GOT3 (cell line): ENCODE results near the gene KIAA1191.

Experiments
- DNase-seq: peaks from one replicate; lab custom pipeline; 2025; ENCODE audit warnings: mixed read lengths; lab: John Stamatoyannopoulos, UW

The KIAA1191 gene

GRCh38 chr5:176365351-176366231 lies 4.0 kb upstream of the KIAA1191 start, which contains the start of gene ARL10:
TSS of gene ARL10 (plus strand) at chr5:176365487. CDS start at chr5:176365564, 77 bp downstream.
- no peak for DNase-seq

GRCh38 chr5:176364765-176365350 lies 3.3 kb upstream of the KIAA1191 start:
- DNase-seq, result no peak

- no peak for DNase-seq
Observed at GRCh38 chr5:176362233-176362490, 598 bp upstream of the KIAA1191 start.

DNA sequence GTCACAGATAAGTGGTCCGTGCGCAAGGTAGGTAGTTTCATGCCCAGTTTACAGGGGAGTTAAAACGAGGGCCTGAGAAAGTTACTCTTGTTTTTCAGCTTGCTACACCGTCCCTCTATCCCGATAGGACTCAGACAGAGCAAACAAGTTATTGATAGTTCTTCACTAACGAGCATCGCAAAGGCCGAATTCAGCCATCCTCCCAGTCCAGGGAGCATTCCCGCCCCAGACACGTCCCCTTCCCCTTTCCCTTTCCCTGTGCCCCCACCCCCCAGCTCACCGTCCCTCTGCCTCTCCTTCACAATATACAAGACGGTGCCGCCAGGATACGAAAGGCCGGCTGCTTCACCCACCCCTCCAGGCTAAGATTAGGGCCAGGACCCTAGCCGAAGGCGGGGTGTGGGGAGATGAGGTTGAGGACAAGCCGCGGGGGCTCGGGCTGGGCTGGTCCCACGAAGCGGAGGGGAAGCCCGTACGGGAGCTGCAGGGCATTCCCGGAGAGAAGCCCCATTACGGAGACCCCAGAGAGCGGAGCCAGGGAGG lies 599 bp downstream of the KIAA1191 start:
- DNase-seq, result no peak

GRCh38 chr5:176359658-176360057 lies 1.9 kb downstream of the KIAA1191 start:
- DNase-seq, result no peak

DNA sequence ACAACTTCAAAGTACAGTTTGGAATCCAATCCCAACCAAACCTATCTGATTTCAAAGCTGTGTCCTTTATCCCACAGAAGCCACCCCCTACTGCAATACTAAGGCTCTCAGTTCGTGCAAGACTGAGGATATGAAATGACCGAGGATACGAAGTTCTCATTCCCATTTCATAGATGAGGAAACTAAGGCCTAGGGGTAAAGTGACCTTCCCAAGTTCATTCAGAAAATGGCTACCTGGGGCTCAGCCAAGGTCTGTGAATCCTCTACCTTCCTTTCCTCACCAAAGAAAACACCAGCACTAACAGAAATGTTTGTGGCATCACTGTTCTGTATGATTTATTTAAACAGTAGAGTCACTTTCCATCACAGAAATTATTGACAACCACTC lies 5.4 kb downstream of the KIAA1191 start:
- no peak for DNase-seq

- no peak for DNase-seq
Observed at GRCh38 chr5:176355400-176356178, 6.0 kb downstream of the KIAA1191 start.

- no peak for DNase-seq
Observed at GRCh38 chr5:176353533-176353932, 8.0 kb downstream of the KIAA1191 start.

DNA sequence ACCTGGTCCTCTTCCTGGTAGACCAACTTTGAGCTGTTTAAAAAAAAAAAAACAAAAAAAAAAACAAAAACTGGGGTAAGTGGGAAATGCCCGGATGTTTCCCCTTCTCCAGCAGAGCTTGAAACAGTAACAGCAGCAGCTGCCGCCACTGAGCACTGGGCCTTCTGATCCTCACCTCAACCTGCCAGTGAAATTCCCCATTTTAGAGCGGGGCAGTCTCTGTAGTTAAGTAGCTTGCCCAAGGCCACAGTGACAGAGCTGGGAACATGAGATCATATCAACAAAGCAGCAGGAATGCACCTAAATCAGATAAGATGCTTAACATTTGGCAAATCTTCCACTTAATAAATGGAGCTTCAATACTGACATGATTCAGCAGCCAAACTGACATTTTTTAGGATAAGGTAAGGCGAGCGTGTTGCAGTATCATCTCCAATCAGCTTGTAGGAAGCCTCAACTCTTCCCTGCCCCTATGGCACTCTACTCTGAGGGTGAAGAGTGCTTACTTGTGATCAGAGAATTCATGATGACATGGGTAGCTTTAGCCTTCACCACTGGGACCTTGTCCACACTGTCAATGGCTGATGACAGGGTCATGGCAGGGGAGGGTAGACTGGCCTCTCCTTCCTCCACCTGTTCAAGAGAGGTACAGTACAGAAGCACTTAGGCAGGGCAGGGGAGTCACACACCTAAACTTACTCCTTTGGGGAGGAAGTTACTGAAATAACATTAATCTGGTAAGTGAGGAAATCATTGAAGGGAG lies 9.3 kb downstream of the KIAA1191 start:
- no peak for DNase-seq

DNA sequence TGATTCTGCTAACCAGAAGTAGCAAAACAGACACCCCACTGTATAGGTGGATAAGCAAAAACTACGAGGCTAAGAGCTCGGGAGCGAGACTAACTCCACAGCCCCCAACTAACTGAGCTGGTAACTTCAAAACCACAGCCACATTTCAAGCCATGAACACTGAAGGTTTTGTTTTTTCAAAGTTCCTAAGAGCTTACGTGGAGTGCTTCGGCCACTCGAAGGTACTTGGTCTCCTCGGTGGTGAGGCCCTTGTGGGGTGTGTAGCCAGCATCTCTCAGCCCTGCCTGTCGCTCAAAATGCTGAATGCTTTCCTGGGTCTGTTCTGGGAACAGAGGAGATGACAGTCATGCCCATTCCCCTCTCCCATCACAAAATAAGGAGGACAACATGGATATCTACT lies 11.1 kb downstream of the KIAA1191 start:
- no peak for DNase-seq

DNA sequence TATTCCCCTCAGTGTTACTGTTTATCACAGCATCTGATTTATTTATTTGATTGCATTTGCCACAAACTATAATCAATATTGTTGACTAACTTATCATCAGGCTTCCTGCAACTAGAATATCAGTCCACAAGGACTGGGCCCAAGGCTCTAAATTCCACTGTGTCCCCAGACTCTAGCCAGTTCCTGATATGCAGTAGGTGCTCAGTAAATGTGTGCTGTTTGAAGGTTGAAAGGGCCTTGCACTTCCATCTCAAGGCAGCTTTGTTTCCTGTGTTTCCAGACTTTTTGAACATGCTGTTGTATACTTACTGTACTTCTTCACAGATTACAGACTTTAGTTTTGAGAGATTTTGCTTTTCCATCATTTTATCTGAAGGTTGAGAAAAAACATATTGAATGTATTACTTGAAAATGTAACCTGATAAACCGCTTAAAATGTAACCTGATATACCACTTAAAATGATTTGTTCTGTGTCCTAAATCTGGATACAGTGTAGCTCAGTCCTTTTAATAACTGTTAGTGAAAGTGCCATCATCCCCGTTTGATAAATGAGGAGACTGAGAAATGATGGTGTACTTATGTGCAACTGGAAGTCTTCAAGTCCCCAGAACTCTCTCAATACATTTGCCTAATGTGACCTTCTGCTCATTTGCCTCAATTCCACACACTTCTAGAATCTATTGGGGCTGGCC lies 18.7 kb downstream of the KIAA1191 start:
- no peak for DNase-seq

DNA sequence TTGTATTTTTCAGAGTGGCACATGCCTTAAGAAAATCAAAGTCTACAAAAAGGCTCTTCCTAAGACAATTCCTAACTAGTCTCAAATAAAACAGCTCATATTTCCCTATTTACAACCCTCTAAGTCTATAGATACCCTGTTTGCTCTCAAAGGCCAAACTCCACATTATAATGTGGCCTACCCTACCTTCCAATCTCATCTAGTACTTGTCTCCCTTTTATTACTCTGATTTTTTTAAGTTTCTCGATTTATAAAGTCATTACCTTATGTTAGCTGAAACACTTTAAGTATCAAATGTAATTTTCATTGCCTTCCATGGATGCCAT lies 19.4 kb downstream of the KIAA1191 start:
- DNase-seq, result no peak

GRCh38 chr5:176341325-176342157 lies 20.0 kb downstream of the KIAA1191 start:
- no peak for DNase-seq

- DNase-seq, result no peak
Observed at GRCh38 chr5:176339304-176339703, 22.3 kb downstream of the KIAA1191 start.

DNA sequence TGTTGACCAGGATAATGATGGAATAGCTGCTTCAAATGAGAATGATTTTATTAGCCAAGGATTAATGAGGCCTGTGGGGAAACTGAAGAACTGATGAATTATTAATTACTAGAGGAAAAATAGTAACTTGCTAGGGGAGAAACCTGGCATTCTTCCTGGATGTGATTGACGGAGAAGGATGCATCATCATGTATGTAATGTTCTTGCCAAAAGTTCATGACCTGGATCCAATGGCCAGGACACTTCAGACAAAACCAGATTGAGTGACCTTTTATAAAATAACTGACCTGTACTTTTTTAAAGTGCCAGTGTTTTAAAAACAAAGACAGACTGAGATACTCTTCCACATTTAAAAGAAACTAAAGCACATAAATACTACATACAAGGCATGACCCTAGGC lies 23.7 kb downstream of the KIAA1191 start:
- no peak for DNase-seq

GRCh38 chr5:176334031-176334770 lies 27.4 kb downstream of the KIAA1191 start:
- no peak for DNase-seq

DNA sequence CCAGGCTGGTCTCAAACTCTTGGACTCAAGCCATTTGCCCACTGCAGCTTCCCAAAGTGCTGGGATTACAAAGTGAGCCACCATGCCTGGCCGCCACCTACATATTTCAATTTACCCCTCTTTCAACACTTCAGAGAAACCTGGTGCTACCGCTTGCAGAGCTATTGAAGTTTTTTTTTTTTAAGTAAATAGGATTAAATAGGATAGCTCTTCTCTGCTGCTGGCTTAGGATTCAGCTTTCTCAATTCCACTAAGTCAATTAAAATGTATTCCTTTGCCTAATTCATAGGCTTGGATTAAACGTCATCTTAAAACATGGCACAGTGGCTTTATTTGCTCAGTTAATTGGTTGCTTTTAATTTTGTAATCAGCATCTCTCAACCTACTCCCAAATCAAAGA lies 41.0 kb downstream of the KIAA1191 start:
- no peak for DNase-seq

DNA sequence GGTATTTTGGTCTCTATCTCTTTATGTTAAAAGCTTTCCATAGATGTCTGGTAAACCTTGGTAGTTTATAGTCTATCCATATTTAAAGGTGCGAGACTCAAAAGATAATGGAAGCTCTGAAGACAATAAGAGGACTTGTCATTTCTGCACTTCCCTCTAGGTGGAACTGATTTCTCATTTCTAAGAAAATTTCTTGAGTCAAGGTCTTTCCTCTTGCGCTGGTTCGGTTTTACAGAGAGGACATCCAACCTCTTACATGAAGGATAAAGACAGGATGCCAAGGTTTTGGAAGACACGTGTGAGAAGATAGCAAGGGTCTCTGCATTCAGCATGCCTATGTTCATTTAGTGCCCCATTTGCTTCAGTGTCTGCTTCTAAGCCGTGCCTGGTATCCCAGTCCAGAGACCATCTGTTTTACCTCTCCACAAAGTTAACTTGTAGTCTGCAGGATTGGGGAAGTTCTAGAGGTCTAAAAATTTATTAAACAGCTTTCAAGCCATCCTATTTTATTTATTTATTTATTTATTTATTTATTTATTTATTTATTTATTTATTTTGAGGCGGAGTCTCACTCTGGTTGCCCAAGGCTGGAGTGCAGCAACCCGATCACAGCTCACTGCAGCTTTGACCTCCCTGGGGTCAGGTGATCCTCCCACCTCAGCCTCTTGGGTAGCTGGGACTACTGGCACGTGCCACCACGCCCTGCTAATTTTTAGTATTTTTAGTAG lies 41.6 kb downstream of the KIAA1191 start:
- no peak for DNase-seq
